ENCODE data around the gene ATP6V0A1. TPM values are rescaled to one million over a fixed set of nuclear protein-coding genes. Genes with fewer than 3 reads are reported as not detected.

The ATP6V0A1 gene
- total RNA-seq, 1 experiment from 2014 or later: 53.4 TPM

GRCh38 chr17:42488032-42488431 lies 29.4 kb downstream of the ATP6V0A1 start:
- no peak overlapping the region for H3K27ac ChIP-seq (ENCODE audit: low read length)
- in situ Hi-C loops (cut with HindIII; ENCODE audit: low pct_unique_long_range_greater_than_20kb, low sequenced_read_pairs) (no loop called here), intact Hi-C loops (cut with micrococcal nuclease; ENCODE audit: unreplicated experiment) (no loop called here)
- TF ChIP-seq CTCF (IDR thresholded peaks at IDR 0.05) (no peak), SIN3A (IDR thresholded peaks at IDR 0.05; ENCODE audit: borderline replicate concordance, insufficient read depth, low read depth, low read length) (no peak), POLR2AphosphoS5 (IDR thresholded peaks at IDR 0.05; ENCODE audit: low read depth, low read length) (no peak), TCF7L2 (IDR thresholded peaks at IDR 0.05; ENCODE audit: low read depth, low read length) (no peak), REST (IDR thresholded peaks at IDR 0.05; ENCODE audit: insufficient read depth in 1 of 2, low read depth in 2 of 2, low read length in 1 of 2) (no peak)
- H3K4me1 ChIP-seq (ENCODE audit: control insufficient read depth, insufficient read depth, low read length): no peaks in the 10 kb centered on the region
- H3K9me3 ChIP-seq (ENCODE audit: control insufficient read depth, insufficient read depth, low read depth, low read length): no peaks in the 10 kb centered on the region
- H3K4me3 ChIP-seq (ENCODE audit: low read depth in 2 of 2, low read length in 2 of 2): no peak overlapping the region
- H3K36me3 ChIP-seq (ENCODE audit: control insufficient read depth, insufficient read depth, low read length): peaks cover 7% of the 10 kb centered on the region
- no peaks in the 10 kb centered on the region for H3K27me3 ChIP-seq (ENCODE audit: control insufficient read depth, insufficient read depth, low read length)
- no peak for DNase-seq (ENCODE audit: low read depth, low spot score)
- BruUV-seq (replicated peaks): no TSS peak
- POLR2A ChIA-PET: no interaction called here
- CTCF ChIA-PET: no interaction called here
- no peak for ATAC-seq

GRCh38 chr17:42493319-42493718 lies 34.6 kb downstream of the ATP6V0A1 start:
- TF ChIP-seq SIN3A (IDR thresholded peaks at IDR 0.05; ENCODE audit: borderline replicate concordance, insufficient read depth, low read depth, low read length): no peak
- TF ChIP-seq POLR2AphosphoS5 (IDR thresholded peaks at IDR 0.05; ENCODE audit: low read depth, low read length): no peak
- TF ChIP-seq CTCF (IDR thresholded peaks at IDR 0.05): no peak
- no peak for TF ChIP-seq TCF7L2 (IDR thresholded peaks at IDR 0.05; ENCODE audit: low read depth, low read length)
- TF ChIP-seq REST (IDR thresholded peaks at IDR 0.05; ENCODE audit: insufficient read depth in 1 of 2, low read depth in 2 of 2, low read length in 1 of 2): no peak
- DNase-seq (ENCODE audit: low read depth, low spot score): no peak
- H3K27ac ChIP-seq (ENCODE audit: low read length): no peak overlapping the region
- in situ Hi-C loops (cut with HindIII; ENCODE audit: low pct_unique_long_range_greater_than_20kb, low sequenced_read_pairs): no loop called here
- BruUV-seq (replicated peaks): no TSS peak
- no peaks in the 10 kb centered on the region for H3K27me3 ChIP-seq (ENCODE audit: control insufficient read depth, insufficient read depth, low read length)
- H3K4me3 ChIP-seq (ENCODE audit: low read depth in 2 of 2, low read length in 2 of 2): no peak overlapping the region
- H3K9me3 ChIP-seq (ENCODE audit: control insufficient read depth, insufficient read depth, low read depth, low read length): no peaks in the 10 kb centered on the region
- no peak for ATAC-seq
- no peaks in the 10 kb centered on the region for H3K4me1 ChIP-seq (ENCODE audit: control insufficient read depth, insufficient read depth, low read length)
- ChIA-PET POLR2A (no interaction called here), CTCF (no interaction called here)
- intact Hi-C loops (cut with micrococcal nuclease; ENCODE audit: unreplicated experiment): no loop called here
- H3K36me3 ChIP-seq (ENCODE audit: control insufficient read depth, insufficient read depth, low read length): no peaks in the 10 kb centered on the region; the same call in 1 of the 2 replicates

All from Panc1 (cell line).